Measurements from ENCODE around the gene GADL1.

Gene GADL1

DNA sequence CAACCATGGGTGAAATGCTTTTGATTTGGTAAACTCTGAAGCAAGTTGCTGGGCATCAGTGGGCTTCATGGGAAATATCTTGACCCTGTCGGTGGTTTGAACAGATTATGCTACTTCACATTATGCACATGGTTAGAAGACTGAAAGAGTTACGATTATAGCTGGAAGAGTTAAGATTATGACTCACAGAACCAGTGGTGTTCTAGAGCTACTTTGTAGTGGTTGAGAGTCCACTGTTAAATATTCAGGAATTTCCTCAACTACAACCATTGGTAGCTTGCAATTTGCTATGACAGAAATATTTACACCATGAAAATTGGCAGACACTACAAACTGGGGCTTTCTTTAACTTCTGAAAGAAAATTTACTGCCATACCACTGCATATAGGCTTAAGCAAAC, 99.3 kb downstream of the GADL1 start:
- TF ChIP-seq POLR2A (IDR thresholded peaks at IDR 0.05; ENCODE audit: low read depth, low read length) (no peak), TAF1 (IDR thresholded peaks at IDR 0.05; ENCODE audit: low read depth, low read length) (no peak), PAX5 (IDR thresholded peaks at IDR 0.05; ENCODE audit: insufficient read depth, low read length, severe bottlenecking) (no peak), SPI1 (IDR thresholded peaks at IDR 0.05; ENCODE audit: low read depth, low read length) (no peak), POU2F2 (IDR thresholded peaks at IDR 0.05; ENCODE audit: low read depth, low read length) (no peak), POLR2AphosphoS5 (IDR thresholded peaks at IDR 0.05; ENCODE audit: low read depth, low read length) (no peak)
- DNase-seq (ENCODE audit: insufficient read length, low spot score) (no peak), FAIRE-seq (no peak)

DNA sequence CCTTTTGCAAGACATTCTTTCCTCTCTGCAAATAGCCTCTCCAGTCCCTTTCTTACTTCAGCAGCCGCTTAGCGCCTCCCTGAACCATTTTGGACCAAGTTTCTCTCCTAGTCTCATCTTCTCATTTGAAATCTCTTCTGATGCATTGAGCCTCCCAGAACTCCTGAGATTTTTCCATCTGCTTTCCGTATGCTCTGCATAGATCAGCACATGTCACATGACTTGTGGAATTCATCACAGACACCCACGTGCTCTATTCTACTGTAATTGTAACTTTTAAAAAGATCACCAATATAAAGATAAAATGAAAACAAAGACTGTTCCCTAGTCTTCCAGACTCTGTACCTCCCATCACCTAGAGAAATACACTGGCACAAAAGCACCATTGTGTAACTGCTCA, 100.7 kb downstream of the GADL1 start:
- no peak for DNase-seq (ENCODE audit: insufficient read length, low spot score)
- no peak for FAIRE-seq
- no peak for TF ChIP-seq SPI1 (IDR thresholded peaks at IDR 0.05; ENCODE audit: low read depth, low read length)
- no peak for TF ChIP-seq POU2F2 (IDR thresholded peaks at IDR 0.05; ENCODE audit: low read depth, low read length)
- no peak for TF ChIP-seq PAX5 (IDR thresholded peaks at IDR 0.05; ENCODE audit: insufficient read depth, low read length, severe bottlenecking)
- no peak for TF ChIP-seq POLR2AphosphoS5 (IDR thresholded peaks at IDR 0.05; ENCODE audit: low read depth, low read length)
- TF ChIP-seq TAF1 (IDR thresholded peaks at IDR 0.05; ENCODE audit: low read depth, low read length): no peak
- TF ChIP-seq POLR2A (IDR thresholded peaks at IDR 0.05; ENCODE audit: low read depth, low read length): no peak

- DNase-seq (ENCODE audit: insufficient read length, low spot score) (no peak), FAIRE-seq (no peak)
- TF ChIP-seq POLR2A (IDR thresholded peaks at IDR 0.05; ENCODE audit: low read depth, low read length) (no peak), POLR2AphosphoS5 (IDR thresholded peaks at IDR 0.05; ENCODE audit: low read depth, low read length) (no peak), TAF1 (IDR thresholded peaks at IDR 0.05; ENCODE audit: low read depth, low read length) (no peak), PAX5 (IDR thresholded peaks at IDR 0.05; ENCODE audit: insufficient read depth, low read length, severe bottlenecking) (no peak), POU2F2 (IDR thresholded peaks at IDR 0.05; ENCODE audit: low read depth, low read length) (no peak), SPI1 (IDR thresholded peaks at IDR 0.05; ENCODE audit: low read depth, low read length) (no peak)
Observed at GRCh38 chr3:30790150-30790549, 104.3 kb downstream of the GADL1 start.

DNA sequence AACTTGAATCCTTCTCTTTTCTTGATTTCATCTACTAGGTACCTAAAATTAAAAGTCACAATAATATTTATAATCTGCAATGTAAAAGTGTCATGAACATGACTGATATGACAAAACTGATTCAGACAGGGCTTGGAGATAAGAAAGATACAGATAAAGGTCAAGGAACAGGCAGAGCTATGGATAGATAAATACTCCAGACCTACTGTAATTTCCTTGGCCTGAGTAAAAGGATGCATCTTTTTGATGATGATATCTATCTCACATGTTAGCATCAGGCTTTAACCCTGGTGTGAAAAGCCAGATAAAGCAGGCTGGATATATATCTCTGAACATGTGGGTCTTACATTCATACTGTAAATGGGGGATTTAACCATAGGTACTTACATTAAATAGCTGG, 108.1 kb downstream of the GADL1 start:
- DNase-seq (ENCODE audit: insufficient read length, low spot score) (no peak), FAIRE-seq (no peak)
- no peak for TF ChIP-seq POLR2A (IDR thresholded peaks at IDR 0.05; ENCODE audit: low read depth, low read length)
- TF ChIP-seq POLR2AphosphoS5 (IDR thresholded peaks at IDR 0.05; ENCODE audit: low read depth, low read length): no peak
- no peak for TF ChIP-seq SPI1 (IDR thresholded peaks at IDR 0.05; ENCODE audit: low read depth, low read length)
- TF ChIP-seq TAF1 (IDR thresholded peaks at IDR 0.05; ENCODE audit: low read depth, low read length): no peak
- TF ChIP-seq PAX5 (IDR thresholded peaks at IDR 0.05; ENCODE audit: insufficient read depth, low read length, severe bottlenecking): no peak
- no peak for TF ChIP-seq POU2F2 (IDR thresholded peaks at IDR 0.05; ENCODE audit: low read depth, low read length)

DNA sequence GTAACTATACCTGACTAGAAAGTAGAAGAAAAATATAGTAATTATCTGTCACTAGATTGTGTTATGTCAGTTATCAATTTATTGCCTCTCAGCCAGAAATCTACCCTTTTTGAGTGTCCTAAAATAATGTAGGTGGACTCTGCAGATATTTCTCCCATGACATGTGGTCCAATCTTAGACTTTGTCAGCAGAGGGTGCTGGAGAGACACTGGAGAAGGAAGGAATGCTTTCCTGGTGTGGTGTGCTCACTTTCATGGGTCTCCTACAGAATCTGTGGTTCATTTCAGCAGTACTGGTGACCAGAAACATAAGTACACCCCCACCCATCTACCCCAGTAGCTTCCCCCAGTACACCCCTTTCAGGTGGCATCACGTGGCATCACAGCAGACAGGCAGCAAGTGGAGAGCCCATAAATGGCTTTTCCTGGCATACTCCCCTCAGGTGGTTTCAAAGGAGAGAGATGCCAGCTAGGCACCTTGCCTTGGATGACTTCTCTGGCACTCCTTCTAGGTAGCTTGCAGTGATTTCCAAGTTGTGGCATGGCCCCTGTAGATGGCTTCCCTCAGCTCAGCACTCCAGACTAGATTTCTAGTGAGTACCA, 114.7 kb downstream of the GADL1 start:
- no peak for DNase-seq (ENCODE audit: insufficient read length, low spot score)
- no peak for TF ChIP-seq PAX5 (IDR thresholded peaks at IDR 0.05; ENCODE audit: insufficient read depth, low read length, severe bottlenecking)
- no peak for TF ChIP-seq POLR2AphosphoS5 (IDR thresholded peaks at IDR 0.05; ENCODE audit: low read depth, low read length)
- no peak for TF ChIP-seq POU2F2 (IDR thresholded peaks at IDR 0.05; ENCODE audit: low read depth, low read length)
- TF ChIP-seq POLR2A (IDR thresholded peaks at IDR 0.05; ENCODE audit: low read depth, low read length): no peak
- no peak for TF ChIP-seq SPI1 (IDR thresholded peaks at IDR 0.05; ENCODE audit: low read depth, low read length)
- no peak for TF ChIP-seq TAF1 (IDR thresholded peaks at IDR 0.05; ENCODE audit: low read depth, low read length)
- no peak for FAIRE-seq

- DNase-seq (ENCODE audit: insufficient read length, low spot score): no peak
- no peak for FAIRE-seq
- TF ChIP-seq SPI1 (IDR thresholded peaks at IDR 0.05; ENCODE audit: low read depth, low read length) (no peak), POU2F2 (IDR thresholded peaks at IDR 0.05; ENCODE audit: low read depth, low read length) (no peak), POLR2AphosphoS5 (IDR thresholded peaks at IDR 0.05; ENCODE audit: low read depth, low read length) (no peak), PAX5 (IDR thresholded peaks at IDR 0.05; ENCODE audit: insufficient read depth, low read length, severe bottlenecking) (no peak), POLR2A (IDR thresholded peaks at IDR 0.05; ENCODE audit: low read depth, low read length) (no peak), TAF1 (IDR thresholded peaks at IDR 0.05; ENCODE audit: low read depth, low read length) (no peak)
Observed at GRCh38 chr3:30778933-30779332, 115.5 kb downstream of the GADL1 start.

DNA sequence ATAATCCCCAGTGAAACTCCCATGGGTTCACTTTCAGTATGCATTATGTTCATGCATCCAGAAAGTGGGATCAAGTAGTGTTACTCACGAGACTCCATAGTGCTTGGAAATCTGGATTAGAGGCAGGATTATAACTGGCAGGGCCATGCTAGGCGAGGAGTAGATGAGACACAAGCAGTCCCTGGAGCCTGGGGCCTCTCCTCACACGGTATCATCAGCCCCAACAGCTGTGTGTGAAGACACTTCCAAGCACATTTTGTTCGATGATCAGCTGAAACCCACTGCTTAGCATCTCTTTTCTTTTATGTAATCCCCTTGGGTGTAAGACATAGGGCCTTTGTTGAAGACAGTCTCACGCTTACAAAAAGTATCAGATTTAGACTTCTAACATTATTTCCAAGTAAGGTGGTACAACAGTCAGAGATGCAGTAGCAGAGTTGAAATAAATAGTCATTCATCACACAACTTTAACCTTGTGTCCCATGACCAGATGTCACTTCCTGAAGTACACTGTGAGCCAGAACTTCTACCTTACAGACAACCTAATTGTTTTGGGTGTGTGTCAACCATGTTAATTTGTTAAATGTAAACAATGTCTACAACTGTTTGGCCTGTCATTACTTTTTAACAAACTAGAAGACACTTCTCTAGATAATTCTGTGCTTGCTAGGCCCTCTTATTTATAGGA, 116.9 kb downstream of the GADL1 start:
- FAIRE-seq: no peak
- DNase-seq (ENCODE audit: insufficient read length, low spot score): no peak
- TF ChIP-seq POU2F2 (IDR thresholded peaks at IDR 0.05; ENCODE audit: low read depth, low read length) (no peak), TAF1 (IDR thresholded peaks at IDR 0.05; ENCODE audit: low read depth, low read length) (no peak), SPI1 (IDR thresholded peaks at IDR 0.05; ENCODE audit: low read depth, low read length) (no peak), POLR2AphosphoS5 (IDR thresholded peaks at IDR 0.05; ENCODE audit: low read depth, low read length) (no peak), PAX5 (IDR thresholded peaks at IDR 0.05; ENCODE audit: insufficient read depth, low read length, severe bottlenecking) (no peak), POLR2A (IDR thresholded peaks at IDR 0.05; ENCODE audit: low read depth, low read length) (no peak)

DNA sequence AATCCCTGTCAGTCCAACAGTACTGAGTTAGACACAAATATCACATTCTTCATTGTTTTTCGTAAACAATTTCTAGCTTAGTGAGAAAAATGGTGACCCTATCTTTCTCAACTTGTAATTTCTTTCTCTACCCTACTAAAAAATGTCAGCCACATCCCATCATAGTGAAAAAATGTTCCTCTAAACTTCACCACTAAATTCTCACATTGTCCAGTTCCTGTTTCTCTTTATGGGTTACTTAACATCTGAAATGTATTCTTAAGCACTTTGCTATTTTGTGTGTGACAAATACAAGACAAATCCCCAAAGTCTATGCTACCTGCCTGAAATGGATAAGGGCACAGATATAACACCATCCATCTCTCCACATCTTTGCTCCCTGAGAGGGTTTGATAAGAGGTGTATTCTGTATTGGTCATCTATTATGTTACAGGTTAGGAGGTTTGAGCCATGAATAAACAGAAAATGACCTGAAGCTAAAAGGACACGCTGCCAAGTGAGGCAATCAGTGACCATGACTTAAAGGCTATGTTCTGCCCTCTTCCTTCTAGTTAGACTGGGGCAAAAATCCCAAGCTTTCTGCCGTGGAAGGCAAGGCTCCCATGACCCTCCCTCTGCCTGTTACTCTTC, 118.2 kb downstream of the GADL1 start:
- FAIRE-seq (no peak), DNase-seq (ENCODE audit: insufficient read length, low spot score) (no peak)

GRCh38 chr3:30775040-30775439, 119.4 kb downstream of the GADL1 start:
- no peak for FAIRE-seq
- TF ChIP-seq TAF1 (IDR thresholded peaks at IDR 0.05; ENCODE audit: low read depth, low read length) (no peak), PAX5 (IDR thresholded peaks at IDR 0.05; ENCODE audit: insufficient read depth, low read length, severe bottlenecking) (no peak), POLR2A (IDR thresholded peaks at IDR 0.05; ENCODE audit: low read depth, low read length) (no peak), POU2F2 (IDR thresholded peaks at IDR 0.05; ENCODE audit: low read depth, low read length) (no peak), POLR2AphosphoS5 (IDR thresholded peaks at IDR 0.05; ENCODE audit: low read depth, low read length) (no peak)
- no peak for DNase-seq (ENCODE audit: insufficient read length, low spot score)

More for the DNA sequence above, 118.2 kb downstream of the GADL1 start:
- TF ChIP-seq SPI1 (IDR thresholded peaks at IDR 0.05; ENCODE audit: low read depth, low read length) (no peak; the same call in 1 of the 2 replicates), POLR2A (IDR thresholded peaks at IDR 0.05; ENCODE audit: low read depth, low read length) (no peak), POU2F2 (IDR thresholded peaks at IDR 0.05; ENCODE audit: low read depth, low read length) (no peak), POLR2AphosphoS5 (IDR thresholded peaks at IDR 0.05; ENCODE audit: low read depth, low read length) (no peak)

Measured in GM12891 (cell line).